HCT116 (cell line): ENCODE measurements around the gene KRTAP2-2. TPM values are rescaled to one million over a fixed set of nuclear protein-coding genes. Genes with fewer than 3 reads are reported as not detected.

Source experiments
- ATAC-seq: fragments of 200-7000 bp; cut with Tn5 transposase; 2 replicates; pipeline ENCODE4 v1.9.1; 2020; ENCODE audit warnings: mild to moderate bottlenecking, moderate library complexity
- BruUV-seq: library from RNA; stranded (reverse); fragments of 400-500 nt; replicated peaks from 2 replicates; lab custom pipeline; 2021; lab: Mats Ljungman, UMichigan
- CTCF ChIA-PET: fragments of 300-600 bp; sonication (Branson Sonifier 250); formaldehyde crosslinking; loops from one replicate; lab custom pipeline; 2021; ENCODE audit warnings: antibody characterized with exemption; lab: Charles Lee
- POLR2A ChIA-PET: fragments of 300-600, 350-600 bp; sonication (Branson Sonifier 250); formaldehyde crosslinking; loops from one replicate; lab custom pipeline; 2021; ENCODE audit warnings: antibody characterized with exemption; lab: Charles Lee
- RAD21 ChIA-PET, 2 experiments: fragments of 300-600 bp; sonication (Branson Sonifier 250); formaldehyde crosslinking; loops; one replicate each; lab custom pipeline; 2023; ENCODE audit warnings: low total read pairs in 2 of 2; ENCODE audit not compliant: uncharacterized antibody in 2 of 2, unreplicated experiment in 2 of 2, low non-redundant PET in 1 of 2; lab: Charles Lee
- DNase-seq: peaks from one replicate; pipeline ENCODE4 v3.0.0-alpha.2; 2010; ENCODE audit warnings: low read depth, low spot score
- H2AFZ ChIP-seq: fragments of 200-600 bp; shearing (Covaris generic), sonication (generic); 2 replicates; pipeline ENCODE4 v1.6.1; 2017; ENCODE audit warnings: low read depth, mixed run types, mixed read lengths, antibody characterized with exemption, low read length; ENCODE audit not compliant: poor library complexity, severe bottlenecking
- H3K27ac ChIP-seq: 2 replicates; pipeline ENCODE4 v1.5.1; 2012; ENCODE audit warnings: low read depth, low read length
- H3K27me3 ChIP-seq: fragments of 200-600 bp; sonication (generic); 2 replicates; pipeline ENCODE4 v1.6.1; 2016; ENCODE audit warnings: mixed run types, low read length, mixed read lengths; ENCODE audit not compliant: insufficient read depth
- H3K36me3 ChIP-seq, 2 experiments: fragments of 200-500 bp in 1 of 2; fragments of 200-600 bp in 1 of 2; sonication (Bioruptor generic) in 1 of 2; sonication (generic) in 1 of 2; 2 replicates each; pipeline versions ENCODE4 v1.5.1 to v1.6.1; 2014 to 2016; ENCODE audit warnings: low read length in 2 of 2, inconsistent platforms in 1 of 2, mixed read lengths in 1 of 2, mixed run types in 1 of 2; ENCODE audit not compliant: insufficient read depth in 2 of 2, control insufficient read depth in 1 of 2
- H3K4me1 ChIP-seq, 2 experiments: fragments of 200-600 bp in 1 of 2; sonication (generic) in 1 of 2; 2 replicates each; pipeline versions ENCODE4 v1.5.1 to v1.6.1; 2012 to 2017; ENCODE audit warnings: low read length in 2 of 2, inconsistent platforms in 1 of 2, mild to moderate bottlenecking in 1 of 2, mixed read lengths in 1 of 2, mixed run types in 1 of 2, moderate library complexity in 1 of 2; ENCODE audit not compliant: insufficient read depth in 2 of 2, control insufficient read depth in 1 of 2
- H3K4me2 ChIP-seq: fragments of 200-600 bp; sonication (generic); 2 replicates; pipeline ENCODE4 v1.6.1; 2017; ENCODE audit warnings: mixed run types, low read length, mixed read lengths
- H3K4me3 ChIP-seq, 2 experiments: fragments of 200-600 bp in 1 of 2; sonication (generic) in 1 of 2; replicated peaks in 1 of 2; 2 replicates each; pipeline ENCODE4 v1.5.1; 2011 to 2016; ENCODE audit warnings: low read length in 2 of 2, control low read depth in 1 of 2, low read depth in 1 of 2, mild to moderate bottlenecking in 1 of 2, mixed read lengths in 1 of 2, mixed run types in 1 of 2
- H3K79me2 ChIP-seq: fragments of 200-600 bp; sonication (generic); 2 replicates; pipeline ENCODE4 v1.6.1; 2017; ENCODE audit warnings: mild to moderate bottlenecking, mixed run types, low read length, moderate library complexity, mixed read lengths; ENCODE audit not compliant: insufficient read depth
- H3K9ac ChIP-seq: fragments of 200-600 bp; sonication (generic); 2 replicates; pipeline ENCODE4 v1.6.1; 2016; ENCODE audit warnings: low read length, mixed read lengths
- H3K9me2 ChIP-seq: fragments of 200-600 bp; sonication (generic), shearing (Covaris generic); 2 replicates; pipeline ENCODE4 v1.6.1; 2017; ENCODE audit warnings: mixed run types, mild to moderate bottlenecking, moderate library complexity; ENCODE audit not compliant: insufficient read depth
- H3K9me3 ChIP-seq, 2 experiments: fragments of 200-500 bp in 1 of 2; fragments of 200-600 bp in 1 of 2; sonication (Bioruptor generic) in 1 of 2; sonication (generic) in 1 of 2; 2 replicates each; pipeline ENCODE4 v1.6.1; 2014 to 2017; ENCODE audit warnings: low read length in 2 of 2, mixed read lengths in 2 of 2, inconsistent platforms in 1 of 2, low read depth in 1 of 2, mild to moderate bottlenecking in 1 of 2, mixed run types in 1 of 2, moderate library complexity in 1 of 2; ENCODE audit not compliant: control insufficient read depth in 1 of 2, insufficient read depth in 1 of 2
- H4K20me1 ChIP-seq: fragments of 200-600 bp; sonication (generic), shearing (Covaris generic); 2 replicates; pipeline ENCODE4 v1.6.1; 2017; ENCODE audit warnings: mixed run types, mild to moderate bottlenecking, moderate library complexity; ENCODE audit not compliant: insufficient read depth
- CBX3 ChIP-seq: IDR thresholded peaks from 2 replicates; pipeline ENCODE4 v1.6.1; 2012; ENCODE audit warnings: low read depth
- CEBPB ChIP-seq: IDR thresholded peaks from 2 replicates; pipeline ENCODE4 v1.6.1; 2012; ENCODE audit warnings: low read depth
- CTCF ChIP-seq, 3 experiments: fragments of 200-600 bp in 1 of 3; sonication (generic) in 1 of 3; IDR thresholded peaks in 2 of 3; conservative IDR thresholded peaks in 1 of 3; 2 replicates each; pipeline ENCODE4 v1.5.1; 2012 to 2017; ENCODE audit warnings: low read depth in 2 of 3, low read length in 2 of 3, antibody characterized with exemption in 1 of 3, borderline replicate concordance in 1 of 3, control low read depth in 1 of 3, mild to moderate bottlenecking in 1 of 3, mixed read lengths in 1 of 3, mixed run types in 1 of 3, moderate library complexity in 1 of 3; ENCODE audit not compliant: insufficient read depth in 1 of 3
- ELF1 ChIP-seq: IDR thresholded peaks from 2 replicates; pipeline ENCODE4 v1.6.1; 2012; ENCODE audit warnings: low read depth, borderline replicate concordance
- EZH2phosphoT487 ChIP-seq: fragments of 200-600 bp; IDR thresholded peaks from 2 replicates; pipeline ENCODE4 v1.6.1; 2018; ENCODE audit warnings: antibody characterized with exemption, borderline replicate concordance
- FOSL1 ChIP-seq: IDR thresholded peaks from 2 replicates; pipeline ENCODE4 v1.6.1; 2012; ENCODE audit warnings: low read depth
- JUND ChIP-seq: IDR thresholded peaks from 2 replicates; pipeline ENCODE4 v1.6.1; 2012
- POLR2A ChIP-seq: IDR thresholded peaks from 2 replicates; pipeline ENCODE4 v1.7.0; 2011; ENCODE audit warnings: borderline replicate concordance; ENCODE audit not compliant: insufficient read depth, insufficient read length; ENCODE audit errors: extremely low read depth
- RAD21 ChIP-seq: IDR thresholded peaks from 2 replicates; pipeline ENCODE4 v1.6.1; 2012; ENCODE audit warnings: low read depth, mild to moderate bottlenecking
- SIN3A ChIP-seq: IDR thresholded peaks from 2 replicates; pipeline ENCODE4 v1.6.1; 2012; ENCODE audit warnings: low read depth
- SP1 ChIP-seq: IDR thresholded peaks from 2 replicates; pipeline ENCODE4 v1.6.1; 2012; ENCODE audit warnings: low read depth
- TCF7L2 ChIP-seq: IDR thresholded peaks from 2 replicates; pipeline ENCODE4 v1.7.0; 2011; ENCODE audit warnings: borderline replicate concordance, inconsistent platforms; ENCODE audit not compliant: insufficient read depth, insufficient read length; ENCODE audit errors: extremely low read depth
- YY1 ChIP-seq: IDR thresholded peaks from 2 replicates; pipeline ENCODE4 v1.6.1; 2011; ENCODE audit warnings: low read length, low read depth, moderate library complexity, mild to moderate bottlenecking; ENCODE audit not compliant: insufficient replicate concordance; ENCODE audit errors: extremely low read depth
- ZBTB33 ChIP-seq: IDR thresholded peaks from 2 replicates; pipeline ENCODE4 v1.6.1; 2011; ENCODE audit warnings: mild to moderate bottlenecking, low read length, moderate library complexity; ENCODE audit not compliant: insufficient replicate concordance; ENCODE audit errors: extremely low read depth
- ZNF274 ChIP-seq: fragments of 200-500 bp; sonication (Bioruptor generic); IDR thresholded peaks from 2 replicates; pipeline ENCODE4 v1.6.1; 2014; ENCODE audit warnings: mild to moderate bottlenecking, low read depth, low read length, inconsistent platforms
- intact Hi-C: fragments of 100-400 bp; cut with micrococcal nuclease; formaldehyde crosslinking; loops from 2 replicates; pipeline ENCODE4 v1.10.0; 2022
- total RNA-seq: library from RNA; stranded (reverse); gene quantifications from one replicate; pipeline ENCODE4 v1.2.1, GENCODE V29; 2021; ENCODE audit not compliant: unreplicated experiment

KRTAP2-2 gene
- total RNA-seq, 1 experiment from 2014 or later, result 1.2 TPM

- Histone ChIP-seq H3K36me3 (peaks cover 0 to 76% of the 10 kb centered on the region in 2 experiments; a peak in 2 of 4 replicates), H3K9me3 (no peaks in the 10 kb centered on the region), H3K27ac (no peak overlapping the region), H3K9ac (no peak overlapping the region), H3K9me2 (no peaks in the 10 kb centered on the region), H2AFZ (no peak overlapping the region), H3K4me3 (no peak overlapping the region), H3K4me1 (peaks cover 0 to 58% of the 10 kb centered on the region in 2 experiments; a peak in 2 of 4 replicates), H3K27me3 (no peaks in the 10 kb centered on the region), H4K20me1 (no peaks in the 10 kb centered on the region), H3K4me2 (no peak overlapping the region), H3K79me2 (peaks cover 80% of the 10 kb centered on the region)
- ChIA-PET CTCF (no interaction called here), RAD21 (no interaction called here), POLR2A (no interaction called here)
- BruUV-seq, result no TSS peak
- TF ChIP-seq RAD21 (no peak), EZH2phosphoT487 (no peak), FOSL1 (no peak), SIN3A (no peak), SP1 (no peak), TCF7L2 (no peak), POLR2A (no peak), CTCF (IDR thresholded peaks at IDR 0.05 in 2 of 3, conservative IDR thresholded peaks at IDR 0.05 in 1 of 3; ENCODE audit: borderline replicate concordance in 1 of 3, insufficient read depth in 1 of 3, low read depth in 2 of 3, low read length in 2 of 3) (no peak), ZNF274 (no peak), CBX3 (no peak), YY1 (no peak), ZBTB33 (no peak), CEBPB (no peak), ELF1 (no peak), JUND (no peak)
- no peak for DNase-seq
- ATAC-seq, result no peak
- intact Hi-C loops, result no loop called here
Measured at GRCh38 chr17:41076788-41077187, 21.8 kb upstream of the KRTAP2-2 start.
